Activated CD4-positive, alpha-beta T cell treated with anti-CD3 and anti-CD28 coated beads for 36 hours (primary cell): Measurements from ENCODE around the gene HS3ST5. TPM values are rescaled to one million over a fixed set of nuclear protein-coding genes. Genes with fewer than 3 reads are reported as not detected.
"Not testable (repeated sequence)": the region's sequence is repeated elsewhere in the genome, so short reads cannot be mapped to it uniquely, and the experiment has no call there.

Experiments used
- ATAC-seq: fragments of 200-7000 bp; cut with Tn5 transposase; one replicate; pipeline ENCODE4 v1.10.0; 2021; ENCODE audit warnings: mild to moderate bottlenecking, moderate library complexity
- CTCF ChIA-PET: fragments of 350-600 bp; sonication (Branson Sonifier 250); formaldehyde crosslinking; loops from one replicate; lab custom pipeline; 2021; ENCODE audit warnings: antibody characterized with exemption; lab: Charles Lee
- POLR2A ChIA-PET: fragments of 350-600 bp; sonication (Branson Sonifier 250); formaldehyde crosslinking; loops from one replicate; lab custom pipeline; 2021; ENCODE audit warnings: antibody characterized with exemption, inconsistent platforms; lab: Charles Lee
- DNase-seq: peaks from one replicate; pipeline ENCODE4 v3.0.0-alpha.2; 2020
- H3K27ac Mint-ChIP-seq: one replicate; pipeline ENCODE4 v1.8.0; 2021; ENCODE audit warnings: mixed read lengths
- H3K27me3 Mint-ChIP-seq: one replicate; pipeline ENCODE4 v1.8.0; 2021; ENCODE audit warnings: mixed read lengths
- H3K36me3 Mint-ChIP-seq: one replicate; pipeline ENCODE4 v1.8.0; 2021; ENCODE audit warnings: low read depth, mixed read lengths
- H3K4me1 Mint-ChIP-seq: one replicate; pipeline ENCODE4 v1.8.0; 2021; ENCODE audit warnings: mixed read lengths
- H3K4me3 Mint-ChIP-seq: one replicate; pipeline ENCODE4 v1.8.0; 2021; ENCODE audit warnings: mild to moderate bottlenecking, moderate library complexity, mixed read lengths
- H3K9me3 Mint-ChIP-seq: one replicate; pipeline ENCODE4 v1.8.0; 2021; ENCODE audit warnings: low read depth, mixed read lengths
- intact Hi-C, 2 experiments: fragments of 100-400 bp; cut with DNase I in 1 of 2; cut with micrococcal nuclease in 1 of 2; formaldehyde crosslinking; loops; one replicate each; pipeline versions ENCODE4 v1.14.2 to v1.15.1; 2022 to 2024; cut with DNase I, micrococcal nuclease
- total RNA-seq, 2 experiments: library from RNA; stranded (reverse); gene quantifications; one replicate each; pipeline ENCODE4 v1.2.3, GENCODE V29; 2021

Gene HS3ST5
- total RNA-seq, 2 experiments from 2014 or later, result not detected

GRCh38 chr6:114267897-114268296, 74.9 kb downstream of the HS3ST5 start:
- Mint-ChIP-seq H3K27me3 (peaks cover 2% of the 10 kb centered on the region), H3K36me3 (no peaks in the 10 kb centered on the region), H3K27ac (no peak overlapping the region), H3K9me3 (no peaks in the 10 kb centered on the region), H3K4me1 (no peaks in the 10 kb centered on the region), H3K4me3 (no peak overlapping the region)
- ATAC-seq (no peak), DNase-seq (no peak)
- intact Hi-C loops, result no loop called here
- POLR2A ChIA-PET, result no interaction called here
- CTCF ChIA-PET, result no interaction called here

- no peaks in the 10 kb centered on the region for H3K36me3 Mint-ChIP-seq
- DNase-seq (no peak), ATAC-seq (no peak)
- CTCF ChIA-PET, result interaction anchor here (0.6 kb wide), 1 partner anchor 157 kb away, joined by 3 read pairs; no protein-coding TSS in a partner anchor
- peaks cover 2% of the 10 kb centered on the region for H3K27me3 Mint-ChIP-seq
- H3K9me3 Mint-ChIP-seq, result peaks cover 1% of the 10 kb centered on the region
- no peak overlapping the region for H3K27ac Mint-ChIP-seq
- POLR2A ChIA-PET, result no interaction called here
- H3K4me1 Mint-ChIP-seq, result no peaks in the 10 kb centered on the region
- H3K4me3 Mint-ChIP-seq, result no peak overlapping the region
- intact Hi-C loops, result no loop called here
These were observed 82.0 kb downstream of the HS3ST5 start for GRCh38 chr6:114260810-114261209.

- Mint-ChIP-seq H3K27ac (no peak overlapping the region), H3K4me1 (no peaks in the 10 kb centered on the region), H3K27me3 (no peaks in the 10 kb centered on the region), H3K9me3 (peaks cover 3% of the 10 kb centered on the region), H3K4me3 (no peak overlapping the region), H3K36me3 (no peaks in the 10 kb centered on the region)
- CTCF ChIA-PET, result no interaction called here
- DNase-seq (no peak), ATAC-seq (no peak)
- POLR2A ChIA-PET, result no interaction called here
- intact Hi-C loops, result no loop called here
These were observed 84.4 kb downstream of the HS3ST5 start for GRCh38 chr6:114258376-114258775.

- Mint-ChIP-seq H3K27ac (no peak overlapping the region), H3K4me1 (no peaks in the 10 kb centered on the region), H3K27me3 (no peaks in the 10 kb centered on the region), H3K9me3 (peaks cover 3% of the 10 kb centered on the region), H3K4me3 (no peak overlapping the region), H3K36me3 (no peaks in the 10 kb centered on the region)
- CTCF ChIA-PET, result no interaction called here
- intact Hi-C loops, result no loop called here
- no peak for DNase-seq
- POLR2A ChIA-PET, result no interaction called here
- ATAC-seq, result no peak
These were observed 89.4 kb downstream of the HS3ST5 start for GRCh38 chr6:114253431-114253830.

- no peak for ATAC-seq
- Mint-ChIP-seq H3K9me3 (peaks cover 2% of the 10 kb centered on the region), H3K4me1 (no peaks in the 10 kb centered on the region), H3K27ac (no peak overlapping the region), H3K4me3 (no peak overlapping the region), H3K36me3 (no peaks in the 10 kb centered on the region), H3K27me3 (no peaks in the 10 kb centered on the region)
- ChIA-PET CTCF (no interaction called here), POLR2A (no interaction called here)
- intact Hi-C loops, result no loop called here
- DNase-seq, result no peak
These were observed 93.3 kb downstream of the HS3ST5 start for GRCh38 chr6:114249522-114249921.

- intact Hi-C loops, result no loop called here
- no peak overlapping the region for H3K27ac Mint-ChIP-seq
These were observed 95.7 kb downstream of the HS3ST5 start for GRCh38 chr6:114247101-114247500.

GRCh38 chr6:114240796-114241195, 102.0 kb downstream of the HS3ST5 start:
- Mint-ChIP-seq H3K4me1 (no peaks in the 10 kb centered on the region), H3K27me3 (peaks cover 1% of the 10 kb centered on the region), H3K4me3 (no peak overlapping the region), H3K27ac (no peak overlapping the region), H3K36me3 (no peaks in the 10 kb centered on the region), H3K9me3 (no peaks in the 10 kb centered on the region)
- ChIA-PET CTCF (no interaction called here), POLR2A (no interaction called here)
- ATAC-seq (no peak), DNase-seq (no peak)
- intact Hi-C loops, result no loop called here

More at GRCh38 chr6:114247101-114247500, 95.7 kb downstream of the HS3ST5 start:
- ATAC-seq (no peak), DNase-seq (no peak)
- CTCF ChIA-PET, result interaction anchor here (0.6 kb wide), 1 partner anchor 24 kb away, joined by 3 read pairs; no protein-coding TSS in a partner anchor
- Mint-ChIP-seq H3K27me3 (no peaks in the 10 kb centered on the region), H3K4me3 (no peak overlapping the region), H3K4me1 (no peaks in the 10 kb centered on the region), H3K36me3 (no peaks in the 10 kb centered on the region), H3K9me3 (no peaks in the 10 kb centered on the region)
- POLR2A ChIA-PET, result no interaction called here

GRCh38 chr6:114228675-114229074, 114.1 kb downstream of the HS3ST5 start:
- no peak overlapping the region for H3K27ac Mint-ChIP-seq
- no peaks in the 10 kb centered on the region for H3K36me3 Mint-ChIP-seq
- H3K27me3 Mint-ChIP-seq, result no peaks in the 10 kb centered on the region
- H3K9me3 Mint-ChIP-seq, result peaks cover 1% of the 10 kb centered on the region
- ChIA-PET CTCF (no interaction called here), POLR2A (no interaction called here)
- intact Hi-C loops, result no loop called here
- no peaks in the 10 kb centered on the region for H3K4me1 Mint-ChIP-seq
- H3K4me3 Mint-ChIP-seq, result no peak overlapping the region
- ATAC-seq (no peak), DNase-seq (no peak)

- Mint-ChIP-seq H3K36me3 (no peaks in the 10 kb centered on the region), H3K27me3 (no peaks in the 10 kb centered on the region), H3K27ac (no peak overlapping the region), H3K4me1 (no peaks in the 10 kb centered on the region), H3K9me3 (peaks cover 1% of the 10 kb centered on the region), H3K4me3 (no peak overlapping the region)
- ChIA-PET CTCF (no interaction called here), POLR2A (no interaction called here)
- ATAC-seq (no peak), DNase-seq (no peak)
- intact Hi-C loops, result no loop called here
These were observed 114.8 kb downstream of the HS3ST5 start for GRCh38 chr6:114227944-114228468.

GRCh38 chr6:114220241-114220640, 122.6 kb downstream of the HS3ST5 start:
- ChIA-PET CTCF (interaction anchor here (0.9 kb wide), 1 partner anchor 15 kb away, joined by 3 read pairs; no protein-coding TSS in a partner anchor), POLR2A (no interaction called here)
- Mint-ChIP-seq H3K27ac (no peak overlapping the region), H3K4me1 (no peaks in the 10 kb centered on the region), H3K36me3 (no peaks in the 10 kb centered on the region), H3K9me3 (no peaks in the 10 kb centered on the region), H3K27me3 (peaks cover 2% of the 10 kb centered on the region), H3K4me3 (no peak overlapping the region)
- ATAC-seq (no peak), DNase-seq (no peak)
- intact Hi-C loops, result no loop called here

GRCh38 chr6:114218437-114219340, 124.1 kb downstream of the HS3ST5 start:
- H3K36me3 Mint-ChIP-seq, result no peaks in the 10 kb centered on the region
- ATAC-seq (no peak), DNase-seq (no peak)
- H3K4me3 Mint-ChIP-seq, result no peak overlapping the region
- ChIA-PET POLR2A (no interaction called here), CTCF (no interaction called here)
- no peaks in the 10 kb centered on the region for H3K4me1 Mint-ChIP-seq
- H3K27ac Mint-ChIP-seq, result no peak overlapping the region
- no peaks in the 10 kb centered on the region for H3K9me3 Mint-ChIP-seq
- intact Hi-C loops, result no loop called here
- H3K27me3 Mint-ChIP-seq, result peaks cover 2% of the 10 kb centered on the region

- H3K27ac Mint-ChIP-seq, POLR2A ChIA-PET, H3K27me3 Mint-ChIP-seq, H3K4me3 Mint-ChIP-seq, DNase-seq, intact Hi-C loops, CTCF ChIA-PET, ATAC-seq, H3K4me1 Mint-ChIP-seq, H3K36me3 Mint-ChIP-seq, H3K9me3 Mint-ChIP-seq: not testable (repeated sequence)
These were observed 124.8 kb downstream of the HS3ST5 start for GRCh38 chr6:114217996-114218395.
